GM19025 (cell line): ENCODE data around the gene MYCBP.
A peak's percentile ranks its signal among the peaks of the same experiment; 100 is the strongest.
"Not testable (repeated sequence)": the region's sequence is repeated elsewhere in the genome, so short reads cannot be mapped to it uniquely, and the experiment has no call there.

Experiments used
- ATAC-seq: cut with Tn5 transposase; IDR thresholded peaks from one replicate; pipeline ENCODE4 v1.9.1; 2021; ENCODE audit warnings: mild to moderate bottlenecking, low read depth, moderate library complexity; ENCODE audit not compliant: unreplicated experiment

The MYCBP gene, protein sequence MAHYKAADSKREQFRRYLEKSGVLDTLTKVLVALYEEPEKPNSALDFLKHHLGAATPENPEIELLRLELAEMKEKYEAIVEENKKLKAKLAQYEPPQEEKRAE

DNA sequence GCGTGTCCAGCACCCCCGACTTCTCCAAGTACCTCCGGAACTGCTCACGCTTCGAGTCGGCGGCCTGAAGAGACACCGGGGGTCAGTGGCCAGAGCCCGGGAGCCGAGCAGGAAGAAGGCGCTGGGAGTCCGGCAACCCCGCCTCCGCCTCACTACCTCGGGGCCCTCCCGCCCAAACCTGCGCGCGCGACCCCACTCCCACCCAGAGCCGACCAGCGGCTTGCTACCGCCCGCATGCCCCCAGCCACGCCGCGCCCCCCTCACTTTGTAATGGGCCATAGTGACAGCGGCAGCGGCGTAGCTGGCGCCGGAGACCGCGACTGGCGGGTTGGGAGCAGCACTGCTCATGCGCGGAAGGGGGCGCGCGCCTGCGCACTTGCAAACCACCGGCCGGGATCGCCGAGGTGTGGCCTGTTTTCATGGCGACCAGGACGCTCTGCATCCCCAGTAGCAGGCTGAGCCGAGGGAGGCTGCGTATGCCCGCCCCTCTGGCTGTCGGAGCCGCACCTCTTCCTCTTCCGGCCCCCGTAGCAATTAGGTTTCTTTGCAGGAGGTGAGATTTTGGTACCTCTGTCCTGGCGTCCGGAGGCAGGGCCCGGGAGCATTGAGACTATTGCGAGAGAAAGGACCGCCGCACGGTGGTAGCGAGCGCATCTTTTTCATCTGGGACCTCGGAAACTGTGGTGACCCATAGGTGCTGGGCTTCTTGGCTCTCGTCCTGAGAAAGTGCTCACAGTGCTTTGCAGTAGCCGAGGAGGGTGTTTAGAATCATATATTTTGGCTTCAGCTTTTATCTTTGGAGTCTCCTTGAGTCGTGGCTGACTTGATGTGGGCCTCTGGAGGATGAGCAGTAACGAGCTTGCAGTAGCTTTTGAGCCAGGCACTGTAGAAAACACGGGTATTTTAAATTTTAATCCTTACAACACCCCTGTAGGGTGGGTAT is at the start of gene MYCBP:
TSS of gene MYCBP (minus strand) at position 322 of the 943 bp plus-strand sequence. CDS start at position 279, 43 bp downstream.
- peak; percentile 97 for ATAC-seq

DNA sequence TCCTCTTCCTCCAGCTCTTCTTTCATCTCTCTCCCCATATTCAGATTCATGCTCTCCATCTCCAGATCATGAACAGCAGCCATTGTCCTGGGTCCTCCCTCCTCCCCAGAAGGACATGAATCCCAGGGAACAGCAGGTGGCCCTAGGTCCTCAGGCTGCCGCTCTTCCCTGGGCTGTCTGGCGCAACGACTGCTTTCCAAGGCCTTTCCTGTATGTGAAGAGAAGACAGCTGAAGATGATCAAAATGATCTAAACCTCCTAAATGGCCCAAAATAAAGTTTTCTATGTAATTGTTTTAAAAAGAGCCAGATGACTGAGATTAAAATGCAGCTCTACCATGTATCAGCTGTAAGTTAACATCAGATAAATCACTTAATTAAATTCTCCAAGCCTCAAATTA is 46.0 kb upstream of the MYCBP start:
- no peak for ATAC-seq

DNA sequence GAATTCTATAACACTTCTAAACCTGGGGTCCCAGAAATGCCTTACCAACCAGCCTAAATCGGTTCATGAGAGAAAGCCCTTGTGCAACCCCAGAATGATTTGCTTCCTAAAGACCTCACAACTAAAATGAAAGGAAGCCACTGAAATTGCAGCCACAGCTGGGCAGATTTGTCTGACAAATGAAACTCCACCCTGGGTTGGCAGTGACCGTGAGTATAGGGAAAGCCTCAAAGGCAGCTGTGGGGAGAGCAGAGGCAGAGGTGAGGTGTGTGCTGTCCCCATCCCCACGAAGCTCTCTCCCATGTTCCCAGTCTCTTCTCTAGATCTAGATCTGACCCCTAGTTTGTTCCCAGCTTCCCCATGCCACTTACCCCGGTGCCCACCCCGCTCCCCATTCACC is 45.4 kb upstream of the MYCBP start:
- no peak for ATAC-seq

DNA sequence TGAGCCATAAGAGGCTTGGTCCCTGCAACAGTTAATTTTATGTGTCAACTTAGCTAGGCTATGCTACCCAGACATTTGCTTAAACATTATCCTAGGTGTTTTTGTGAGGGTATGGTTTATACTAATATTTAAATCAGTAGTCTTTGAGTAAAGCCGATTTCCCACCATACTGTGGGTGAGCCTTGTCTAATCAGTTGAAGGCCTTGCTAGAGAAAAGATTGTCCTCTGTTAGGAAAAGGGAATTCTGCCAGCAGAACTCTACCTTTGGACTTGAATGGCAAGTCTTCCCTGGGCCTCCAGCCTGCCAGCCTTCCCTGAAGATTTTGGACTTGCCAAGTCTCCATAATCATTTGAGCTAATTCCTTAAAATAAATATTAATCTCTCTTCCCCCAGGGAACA is 44.6 kb upstream of the MYCBP start:
- ATAC-seq: no peak

DNA sequence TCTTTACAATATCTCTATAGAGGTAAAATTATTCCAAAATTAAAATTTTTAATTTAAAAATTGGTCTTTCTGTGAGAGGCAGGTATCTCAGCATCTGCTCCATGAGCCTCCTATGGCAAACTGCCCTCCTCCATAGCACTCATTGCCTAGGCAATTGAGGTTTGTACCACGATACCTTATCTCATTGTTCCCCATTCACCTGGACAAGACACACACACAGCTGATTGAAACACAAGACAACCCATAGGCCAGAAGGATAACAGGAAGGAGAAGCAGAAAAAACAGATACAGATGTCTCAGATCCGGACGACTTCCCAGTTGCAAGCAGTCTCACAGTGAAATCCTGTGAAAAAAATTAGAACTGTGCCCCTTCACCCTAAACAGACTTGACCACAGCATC is 44.2 kb upstream of the MYCBP start:
- ATAC-seq: no peak

DNA sequence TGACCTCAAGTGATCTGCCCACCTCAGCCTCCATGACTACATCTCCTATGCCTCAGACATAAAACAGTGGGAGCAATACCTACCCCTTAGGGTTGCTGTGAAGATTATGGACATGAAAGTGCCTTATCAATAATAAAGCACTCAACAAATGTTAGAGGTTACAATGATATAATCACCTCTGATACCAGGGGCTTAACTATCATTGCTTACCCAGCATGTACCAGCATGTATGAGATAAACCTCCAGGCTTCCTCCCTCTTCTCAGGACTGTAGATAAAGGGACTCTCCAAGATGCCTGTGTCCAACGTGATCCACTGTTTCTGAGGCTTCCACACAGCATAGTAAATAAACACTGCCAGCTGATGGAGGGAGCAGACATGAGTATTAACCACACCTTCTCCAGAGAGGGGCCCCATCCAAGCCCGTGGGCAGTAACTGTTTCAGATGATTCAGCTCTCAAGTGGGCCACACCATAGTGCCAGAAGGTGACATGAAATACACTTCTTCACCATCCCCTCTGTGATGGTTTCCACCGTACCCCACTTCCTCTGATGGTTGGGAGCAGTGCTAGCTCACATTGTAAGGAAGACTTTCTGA is 42.3 kb upstream of the MYCBP start:
- ATAC-seq: no peak

DNA sequence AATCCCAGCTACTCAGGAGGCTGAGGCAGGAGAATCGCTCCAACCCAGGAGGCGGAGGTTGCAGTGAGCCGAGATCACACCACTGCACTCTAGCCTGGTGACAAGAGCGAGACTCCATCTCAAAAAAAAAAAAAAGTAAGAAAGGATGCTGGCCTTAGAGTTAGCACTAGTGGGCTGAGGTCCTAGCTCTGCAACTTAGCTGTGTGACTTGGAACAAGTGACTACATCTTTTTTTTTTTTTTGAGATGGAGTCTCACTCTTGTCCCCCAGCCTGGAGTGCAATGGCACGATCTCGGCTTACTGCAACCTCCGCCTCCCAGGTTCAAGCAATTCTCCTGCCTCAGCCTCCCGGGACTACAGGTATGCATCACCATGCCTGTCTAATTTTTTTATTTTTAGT is 41.8 kb upstream of the MYCBP start:
- not testable (repeated sequence) for ATAC-seq

DNA sequence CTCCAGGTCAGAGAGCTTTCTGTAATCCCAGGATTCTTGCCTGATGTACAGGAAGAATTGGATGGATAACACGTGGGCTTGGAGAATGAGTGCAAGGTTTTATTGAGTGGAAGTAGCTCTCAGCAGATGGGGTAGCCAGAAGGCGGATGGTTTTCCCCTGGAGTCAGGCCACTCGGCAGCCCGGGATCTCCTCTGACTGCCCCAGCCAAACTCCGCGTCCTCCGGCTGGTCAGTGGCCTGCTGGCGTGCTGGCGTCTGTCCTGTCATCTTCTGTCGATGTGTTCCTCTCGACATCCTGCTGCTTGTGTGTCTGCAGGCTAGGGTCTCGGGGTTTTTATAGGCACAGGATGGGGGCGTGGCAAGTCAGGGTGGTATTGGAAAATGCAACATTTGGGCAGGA is 35.7 kb upstream of the MYCBP start:
- no peak for ATAC-seq

DNA sequence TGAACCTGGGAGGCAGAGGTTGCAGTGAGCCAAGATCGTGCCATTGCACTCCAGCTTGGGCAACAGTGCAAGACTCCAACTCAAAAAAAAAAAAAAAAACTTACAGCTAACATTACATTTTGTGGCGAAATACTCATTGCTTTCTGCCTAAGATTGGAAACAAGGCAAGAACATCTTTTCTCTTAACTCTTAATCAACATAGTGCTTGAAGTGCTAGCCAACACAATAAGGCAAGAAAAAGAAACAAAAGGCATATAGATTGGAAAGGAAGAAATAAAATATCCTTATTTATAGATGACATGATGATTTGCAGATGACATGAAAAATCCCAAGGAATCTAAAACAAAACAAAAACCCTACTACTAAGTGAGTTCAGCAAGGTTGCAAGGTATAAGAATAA is 32.8 kb upstream of the MYCBP start:
- ATAC-seq: no peak

DNA sequence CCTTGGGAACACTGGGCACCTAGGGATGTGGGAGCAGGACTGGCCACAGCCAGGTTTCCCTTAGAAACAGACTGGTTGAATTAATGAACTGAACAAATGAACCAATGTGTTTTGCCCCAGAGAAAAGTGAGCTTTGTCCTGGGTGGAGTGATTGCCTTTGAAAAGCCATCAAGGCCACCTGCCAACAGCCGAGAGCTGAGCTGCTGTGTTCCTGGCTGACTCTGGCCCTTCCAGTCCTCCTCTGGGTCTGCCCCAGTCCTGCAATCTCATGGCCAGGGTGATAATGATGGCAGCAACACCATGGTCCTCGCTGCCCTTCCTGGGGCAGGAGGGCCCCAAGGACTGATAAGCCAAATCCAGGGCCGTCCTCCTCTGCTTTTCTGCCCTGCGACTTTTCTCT is 26.4 kb upstream of the MYCBP start:
- ATAC-seq: no peak

DNA sequence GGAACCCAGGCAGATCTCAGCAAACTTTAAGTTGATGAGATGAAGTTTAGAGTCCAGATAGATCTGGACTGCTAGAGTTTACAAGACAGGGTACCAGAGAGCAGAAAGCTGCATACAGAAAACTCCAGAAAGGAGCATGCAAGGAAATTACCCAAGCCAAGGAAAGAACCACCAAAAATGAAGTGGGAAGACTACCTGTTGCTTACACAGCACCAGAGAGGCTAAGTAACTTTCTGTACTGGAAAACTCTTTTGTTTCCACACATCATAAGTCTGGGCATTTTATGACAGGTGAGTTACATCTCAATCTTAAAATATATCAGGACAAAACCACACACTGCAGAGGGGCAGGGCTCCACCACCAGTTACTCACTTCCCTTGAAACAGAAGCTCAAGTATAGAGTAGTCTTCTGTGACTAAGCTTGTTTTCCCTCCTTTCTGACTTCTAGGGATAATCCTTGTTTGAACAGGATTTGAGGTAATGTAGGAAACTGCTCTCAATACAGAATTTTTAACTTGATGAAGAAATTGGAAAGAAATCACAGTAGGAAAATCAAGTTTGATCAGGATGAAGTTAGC is 25.6 kb upstream of the MYCBP start:
- ATAC-seq: no peak

DNA sequence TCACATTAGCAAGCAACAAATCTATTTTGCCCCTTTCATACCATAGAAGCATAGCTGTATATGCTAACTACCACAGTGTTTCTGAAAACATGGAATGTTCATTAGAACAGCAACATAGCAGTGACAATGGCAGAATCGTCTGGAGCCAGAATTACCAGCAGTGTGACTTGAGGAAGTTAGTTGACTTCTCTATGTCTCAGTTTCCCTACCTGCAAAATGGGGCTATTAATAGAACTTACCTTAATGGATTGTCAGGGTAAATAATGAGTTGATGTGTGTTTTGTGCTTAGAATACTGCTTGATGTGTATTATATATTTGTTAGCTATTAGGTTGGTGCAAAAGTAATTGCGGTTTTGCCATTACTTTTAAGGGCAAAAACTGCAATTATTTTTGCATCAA is 23.0 kb upstream of the MYCBP start:
- ATAC-seq: no peak

DNA sequence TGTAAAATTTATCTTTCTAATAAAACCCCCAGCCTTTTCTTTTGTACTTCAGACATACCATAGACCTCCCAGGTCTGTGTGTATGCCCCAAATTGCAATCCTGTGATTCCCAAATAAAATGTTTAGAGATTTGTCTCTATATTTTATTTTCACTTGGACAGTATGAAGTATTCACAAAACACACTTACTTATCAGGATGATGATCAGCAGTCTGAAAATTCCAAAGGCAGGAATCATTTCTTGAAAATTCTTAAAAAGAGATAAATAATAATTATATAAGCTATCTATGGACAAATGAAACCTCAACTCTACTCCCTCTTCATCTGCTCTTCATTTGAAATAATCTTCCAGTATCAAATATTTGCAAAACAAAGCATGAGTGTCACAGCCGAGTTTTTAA is 19.8 kb upstream of the MYCBP start:
- ATAC-seq: no peak

DNA sequence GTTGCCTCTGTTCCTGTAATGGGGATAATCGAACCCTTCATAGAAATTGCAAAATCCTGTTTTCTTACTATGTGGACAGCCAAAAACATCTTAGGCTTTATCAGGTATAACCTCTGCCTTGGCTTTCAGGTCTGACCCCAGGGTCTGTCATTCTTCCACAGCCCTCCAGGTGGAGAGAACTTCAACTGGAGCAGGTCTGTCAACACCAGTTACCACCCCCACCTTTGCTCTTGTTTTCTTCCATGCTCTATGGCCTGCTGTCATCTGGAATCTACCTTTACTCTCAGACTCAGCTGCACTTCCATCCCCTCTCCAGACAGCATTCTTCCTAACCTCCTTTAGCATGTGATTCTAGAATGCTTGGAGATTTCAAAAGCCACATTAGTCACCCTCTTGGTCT is 18.6 kb upstream of the MYCBP start:
- no peak for ATAC-seq

DNA sequence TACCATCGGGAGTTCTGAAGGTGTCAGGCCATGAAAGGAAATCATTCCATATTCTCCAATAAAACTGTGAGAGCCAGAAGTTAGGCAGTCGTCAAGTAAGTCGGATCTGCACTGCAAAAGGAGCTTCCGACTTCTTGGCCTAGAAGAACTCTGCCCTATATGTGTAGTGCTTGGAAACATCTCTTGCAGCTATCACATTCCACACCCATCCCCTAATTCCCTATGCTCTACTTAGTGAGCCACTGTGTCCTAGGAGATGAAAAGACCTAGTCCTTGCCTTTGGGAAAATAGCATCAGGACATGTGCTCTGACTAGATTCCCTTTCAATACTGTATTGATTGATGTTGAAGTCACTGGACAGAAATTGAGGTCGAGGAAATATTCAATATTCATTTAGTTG is 16.4 kb upstream of the MYCBP start:
- no peak for ATAC-seq

DNA sequence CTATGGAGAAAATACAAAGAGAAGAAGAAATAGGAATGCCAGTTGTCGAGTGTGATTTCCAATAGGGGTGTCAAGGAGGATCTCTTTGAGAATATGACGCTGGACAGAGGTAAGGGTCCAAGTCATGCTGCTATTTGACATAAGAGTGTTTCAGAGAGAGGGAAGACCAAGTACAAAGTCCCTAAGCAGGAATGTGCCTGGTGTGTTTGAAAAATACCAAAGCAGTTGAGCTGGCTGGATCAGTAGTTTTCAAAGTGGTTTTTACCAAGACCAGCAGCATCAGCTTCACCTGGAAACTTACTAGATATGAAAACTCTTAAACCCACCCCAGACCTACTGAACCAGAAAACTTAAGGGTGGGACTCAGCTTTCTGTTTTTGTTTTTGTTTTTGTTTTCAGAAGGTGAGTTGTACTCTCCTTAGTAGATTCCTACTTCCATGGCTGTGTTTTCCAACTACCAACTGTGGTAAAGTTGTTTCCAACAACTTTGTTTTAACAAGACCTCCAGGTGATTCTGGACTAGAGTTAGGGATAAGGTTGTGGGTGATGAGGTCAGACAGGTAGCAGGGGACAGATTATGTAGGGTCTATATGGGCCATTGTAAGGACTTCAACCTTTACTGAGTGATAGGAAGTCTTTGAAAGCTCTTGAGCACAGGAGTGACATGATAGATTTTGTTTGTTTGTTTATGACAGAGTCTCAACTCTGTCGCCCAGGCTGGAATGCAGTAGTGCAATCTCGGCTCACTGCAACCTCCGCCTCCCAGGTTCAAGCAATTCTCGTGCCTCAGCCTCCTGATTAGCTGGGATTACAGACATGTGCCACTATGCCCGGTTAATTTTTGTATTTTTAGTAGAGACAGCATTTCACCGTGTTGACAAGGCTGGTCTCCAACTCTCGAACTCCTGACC is 15.5 kb upstream of the MYCBP start:
- no peak for ATAC-seq

DNA sequence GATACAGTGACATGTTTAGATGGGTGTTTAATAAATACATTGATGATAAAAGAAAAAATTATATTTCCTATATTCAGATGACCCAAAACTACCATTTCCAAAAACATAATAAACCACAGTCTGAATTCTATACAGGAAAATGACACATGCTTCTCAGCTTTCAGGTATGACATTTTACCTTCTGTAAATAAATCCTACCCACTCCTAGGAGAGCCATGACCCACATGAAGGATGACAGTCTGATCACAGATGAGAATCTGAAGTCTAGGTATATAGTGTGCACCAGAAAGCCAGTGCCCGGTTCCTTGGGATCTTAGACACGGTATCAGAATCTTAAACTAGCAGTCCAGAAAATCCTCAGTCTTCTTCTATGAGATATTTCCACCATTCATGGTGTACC is 11.9 kb upstream of the MYCBP start:
- no peak for ATAC-seq

DNA sequence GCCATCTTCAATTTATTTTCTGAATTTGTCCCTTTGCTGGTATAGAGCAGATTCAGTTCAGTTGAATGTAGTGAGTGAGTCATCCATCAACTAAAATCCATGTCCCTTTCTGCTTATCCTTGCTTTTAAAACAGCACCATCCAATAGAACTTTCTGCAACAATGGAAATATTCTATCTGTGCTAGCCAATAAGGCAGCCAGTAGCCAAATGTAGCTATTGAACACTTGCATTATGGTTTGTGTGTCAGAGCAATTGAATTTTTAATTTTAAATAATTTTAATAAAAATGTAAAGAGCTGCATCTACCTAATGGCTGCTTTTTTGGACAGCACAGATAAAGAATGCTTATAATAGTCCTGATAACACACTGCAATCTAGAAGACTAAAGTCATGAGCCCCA is 8.3 kb upstream of the MYCBP start, which contains the start of gene GJA9:
TSS of gene GJA9 (minus strand) at position 101 of the 400 bp plus-strand sequence. CDS start 5,489 bp downstream, outside the sequence.
- ATAC-seq: no peak

DNA sequence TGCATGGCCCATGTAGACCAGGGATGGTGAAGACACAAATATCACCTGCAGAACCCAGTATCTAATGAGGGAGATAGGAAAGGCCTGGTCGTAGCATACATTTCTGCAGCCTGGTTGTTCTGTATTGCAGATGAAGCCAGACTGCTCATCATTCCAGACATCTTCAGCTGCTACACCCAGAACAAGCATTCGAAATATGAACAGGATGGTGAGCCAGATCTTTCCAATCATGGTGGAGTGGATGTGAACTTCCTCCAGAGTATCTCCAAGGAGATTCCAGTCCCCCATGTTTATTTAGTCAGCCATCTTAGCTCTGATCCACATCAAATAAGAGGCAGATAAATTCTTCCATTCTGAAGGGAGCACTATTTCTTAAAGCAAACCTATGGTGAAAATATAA is 2.7 kb upstream of the MYCBP start:
- no peak for ATAC-seq

DNA sequence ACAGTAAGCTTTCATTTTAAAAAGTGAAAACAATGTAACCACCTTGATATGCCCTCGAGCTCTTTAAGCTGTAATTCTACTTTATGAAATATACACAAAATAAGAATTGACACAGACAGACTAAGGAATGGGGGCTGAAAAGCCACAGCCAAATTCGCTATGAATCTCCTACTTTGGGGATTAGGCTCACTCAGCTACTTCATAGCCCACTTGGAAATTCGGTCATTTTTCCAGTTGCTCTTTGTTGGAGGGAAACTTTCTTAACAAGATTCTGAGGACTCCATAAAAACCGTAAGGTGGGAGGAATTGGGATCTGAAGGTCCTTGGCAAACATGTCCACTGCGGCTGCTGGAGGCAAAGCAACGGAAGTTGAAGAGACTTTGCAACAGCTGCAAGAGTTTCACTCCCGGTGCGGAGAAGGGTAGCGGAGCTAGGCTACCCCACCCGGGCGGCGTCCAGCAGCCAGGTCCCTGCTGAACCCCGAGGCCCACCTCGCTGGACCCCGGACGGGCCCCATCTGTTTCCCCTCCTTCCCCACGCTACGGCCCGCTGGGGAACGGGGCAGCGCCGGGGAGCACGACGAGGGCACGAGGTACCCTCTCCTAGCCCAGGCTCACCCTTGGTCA is 634 bp downstream of the MYCBP start:
- ATAC-seq: no peak
